Mucosa of stomach (tissue), 1 donor: ENCODE data around the gene PDGFRA.
"Not testable (repeated sequence)": the region's sequence is repeated elsewhere in the genome, so short reads cannot be mapped to it uniquely, and the experiment has no call there.

Experiments
- H3K27me3 ChIP-seq: one replicate; pipeline ENCODE4 v1.7.0; 2013; ENCODE audit warnings: mild to moderate bottlenecking, low read length; ENCODE audit not compliant: control insufficient read depth, insufficient read depth
- H3K36me3 ChIP-seq: one replicate; pipeline ENCODE4 v1.7.0; 2013; ENCODE audit warnings: low read length; ENCODE audit not compliant: control insufficient read depth, insufficient read depth
- H3K4me1 ChIP-seq: one replicate; pipeline ENCODE4 v1.7.0; 2013; ENCODE audit warnings: mild to moderate bottlenecking, low read length; ENCODE audit not compliant: control insufficient read depth, insufficient read depth
- H3K4me3 ChIP-seq: one replicate; pipeline ENCODE4 v1.7.0; 2013; ENCODE audit warnings: low read length
- H3K9ac ChIP-seq: one replicate; pipeline ENCODE4 v1.7.0; 2013; ENCODE audit warnings: mild to moderate bottlenecking, low read length, moderate library complexity
- H3K9me3 ChIP-seq: one replicate; pipeline ENCODE4 v1.7.0; 2013; ENCODE audit warnings: mild to moderate bottlenecking, low read length, moderate library complexity; ENCODE audit not compliant: control insufficient read depth
- donor health status: Pancreatic carcinoma.

PDGFRA gene

GRCh38 chr4:54241268-54241823 lies 12.3 kb downstream of the PDGFRA start:
- H3K9ac ChIP-seq, H3K36me3 ChIP-seq, H3K4me3 ChIP-seq, H3K4me1 ChIP-seq, H3K27me3 ChIP-seq, H3K9me3 ChIP-seq: not testable (repeated sequence)

DNA sequence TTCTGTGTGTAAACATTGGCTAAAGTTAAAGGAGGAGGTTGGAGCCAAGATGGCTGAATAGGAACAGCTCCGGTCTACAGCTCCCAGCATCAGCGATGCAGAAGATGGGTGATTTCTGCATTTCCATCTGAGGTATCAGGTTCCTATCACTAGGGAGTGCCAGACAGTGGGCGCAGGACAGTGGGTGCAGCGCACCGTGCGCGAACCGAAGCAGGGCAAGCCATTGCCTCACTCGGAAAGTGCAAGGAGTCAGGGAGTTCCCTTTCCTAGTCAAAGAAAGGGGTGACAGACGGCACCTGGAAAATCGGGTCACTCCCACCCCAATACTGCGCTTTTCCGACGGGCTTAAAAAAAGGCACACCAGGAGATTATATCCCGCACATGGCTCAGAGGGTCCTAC lies 14.4 kb downstream of the PDGFRA start:
- not testable (repeated sequence) for H3K27me3 ChIP-seq, H3K4me3 ChIP-seq, H3K4me1 ChIP-seq, H3K36me3 ChIP-seq, H3K9me3 ChIP-seq, H3K9ac ChIP-seq

DNA sequence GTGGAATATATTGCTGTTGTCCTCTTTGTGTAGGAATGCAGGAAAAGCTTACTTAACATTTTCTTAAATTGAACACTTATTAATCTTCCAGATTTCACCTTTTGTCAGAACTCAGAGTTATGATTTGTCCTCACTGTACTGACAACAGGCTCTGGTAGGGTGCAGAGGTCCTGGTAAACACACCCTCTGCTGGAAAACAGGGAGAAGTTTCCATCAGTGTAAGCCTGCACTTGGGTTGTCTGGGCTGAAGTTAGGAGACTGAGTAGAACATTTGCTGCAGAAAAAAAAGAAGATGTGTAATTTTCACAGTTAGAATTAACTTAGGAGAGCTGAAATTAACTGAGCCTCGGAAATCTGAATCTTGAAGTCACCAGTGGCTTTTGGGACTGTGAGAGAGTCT lies 23.2 kb downstream of the PDGFRA start:
- H3K4me3 ChIP-seq, H3K9ac ChIP-seq, H3K4me1 ChIP-seq, H3K36me3 ChIP-seq, H3K9me3 ChIP-seq, H3K27me3 ChIP-seq: not testable (repeated sequence)

- Histone ChIP-seq H3K4me3 (no peak overlapping the region), H3K9ac (no peak overlapping the region), H3K4me1 (no peaks in the 10 kb centered on the region), H3K36me3 (no peaks in the 10 kb centered on the region), H3K27me3 (no peaks in the 10 kb centered on the region), H3K9me3 (no peaks in the 10 kb centered on the region)
Observed at GRCh38 chr4:54254116-54254914, 25.2 kb downstream of the PDGFRA start.

- Histone ChIP-seq H3K9me3 (no peaks in the 10 kb centered on the region), H3K27me3 (no peaks in the 10 kb centered on the region), H3K4me3 (no peak overlapping the region), H3K4me1 (no peaks in the 10 kb centered on the region), H3K9ac (no peak overlapping the region), H3K36me3 (no peaks in the 10 kb centered on the region)
Observed at GRCh38 chr4:54254915-54255246, 25.8 kb downstream of the PDGFRA start.

GRCh38 chr4:54255881-54256280 lies 26.8 kb downstream of the PDGFRA start:
- Histone ChIP-seq H3K27me3 (no peaks in the 10 kb centered on the region), H3K9ac (no peak overlapping the region), H3K4me1 (no peaks in the 10 kb centered on the region), H3K9me3 (no peaks in the 10 kb centered on the region), H3K4me3 (no peak overlapping the region), H3K36me3 (no peaks in the 10 kb centered on the region)

GRCh38 chr4:54256491-54257486 lies 27.7 kb downstream of the PDGFRA start:
- Histone ChIP-seq H3K4me1 (no peaks in the 10 kb centered on the region), H3K4me3 (no peak overlapping the region), H3K27me3 (no peaks in the 10 kb centered on the region), H3K9ac (no peak overlapping the region), H3K9me3 (no peaks in the 10 kb centered on the region), H3K36me3 (no peaks in the 10 kb centered on the region)

- no peak overlapping the region for H3K9ac ChIP-seq
- H3K27me3 ChIP-seq = no peaks in the 10 kb centered on the region
- H3K4me3 ChIP-seq = no peak overlapping the region
- no peaks in the 10 kb centered on the region for H3K36me3 ChIP-seq
- H3K9me3 ChIP-seq = no peaks in the 10 kb centered on the region
- no peaks in the 10 kb centered on the region for H3K4me1 ChIP-seq
Observed at GRCh38 chr4:54265366-54265765, 36.3 kb downstream of the PDGFRA start.

DNA sequence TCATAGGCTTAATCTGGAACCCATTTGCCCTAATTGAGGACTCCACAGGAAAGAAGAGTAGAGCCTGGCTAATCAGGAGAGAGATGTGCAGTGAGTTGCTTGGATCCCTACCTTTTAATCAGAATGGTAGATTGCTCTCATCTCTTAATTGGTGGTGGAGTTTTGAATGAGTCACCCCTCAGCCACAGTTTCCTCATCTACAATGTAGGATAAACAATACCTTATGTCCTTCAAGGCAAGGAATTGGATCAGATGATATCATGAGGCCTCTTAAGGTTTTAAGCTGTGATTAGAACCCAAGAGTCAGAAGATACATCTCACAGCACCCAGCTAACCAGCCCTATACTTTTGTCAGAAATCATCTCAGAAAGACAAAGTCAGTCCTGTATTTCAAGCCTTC lies 39.1 kb downstream of the PDGFRA start:
- H3K4me1 ChIP-seq = no peaks in the 10 kb centered on the region
- H3K36me3 ChIP-seq = no peaks in the 10 kb centered on the region
- H3K9ac ChIP-seq = no peak overlapping the region
- H3K27me3 ChIP-seq = no peaks in the 10 kb centered on the region
- H3K9me3 ChIP-seq = no peaks in the 10 kb centered on the region
- no peak overlapping the region for H3K4me3 ChIP-seq

- no peaks in the 10 kb centered on the region for H3K4me1 ChIP-seq
- H3K9me3 ChIP-seq = no peaks in the 10 kb centered on the region
- H3K27me3 ChIP-seq = no peaks in the 10 kb centered on the region
- H3K36me3 ChIP-seq = no peaks in the 10 kb centered on the region
- no peak overlapping the region for H3K4me3 ChIP-seq
- H3K9ac ChIP-seq = no peak overlapping the region
Observed at GRCh38 chr4:54271464-54271863, 42.4 kb downstream of the PDGFRA start.

DNA sequence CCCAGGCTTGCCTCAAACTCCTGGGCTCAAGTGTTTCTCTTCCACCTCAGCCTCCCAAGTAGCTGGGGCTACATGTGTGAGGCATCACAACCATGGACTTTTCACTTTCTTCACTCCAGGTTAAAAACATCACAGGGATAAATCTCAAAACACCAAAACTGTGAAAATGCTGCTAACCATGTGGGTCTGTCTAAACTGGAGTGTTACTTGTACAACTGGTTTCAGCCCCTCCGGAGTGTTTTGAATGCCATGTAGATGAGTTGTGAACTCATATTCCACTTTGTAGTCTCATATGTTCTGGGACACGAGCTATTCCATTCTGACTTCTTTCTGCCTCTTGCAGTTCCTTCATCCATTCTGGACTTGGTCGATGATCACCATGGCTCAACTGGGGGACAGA lies 43.0 kb downstream of the PDGFRA start:
- H3K9me3 ChIP-seq = no peaks in the 10 kb centered on the region
- H3K9ac ChIP-seq = no peak overlapping the region
- peaks cover 4% of the 10 kb centered on the region for H3K4me1 ChIP-seq
- no peaks in the 10 kb centered on the region for H3K36me3 ChIP-seq
- no peak overlapping the region for H3K4me3 ChIP-seq
- H3K27me3 ChIP-seq = no peaks in the 10 kb centered on the region

GRCh38 chr4:54274264-54274663 lies 45.2 kb downstream of the PDGFRA start:
- Histone ChIP-seq H3K9me3 (no peaks in the 10 kb centered on the region), H3K4me1 (peaks cover 12% of the 10 kb centered on the region), H3K36me3 (no peaks in the 10 kb centered on the region), H3K4me3 (no peak overlapping the region), H3K27me3 (no peaks in the 10 kb centered on the region), H3K9ac (no peak overlapping the region)
